Measurements from ENCODE around the gene CNIH1. TPM values are rescaled to one million over a fixed set of nuclear protein-coding genes. Genes with fewer than 3 reads are reported as not detected.
"Not testable (repeated sequence)": the region's sequence is repeated elsewhere in the genome, so short reads cannot be mapped to it uniquely, and the experiment has no call there.

CNIH1 gene
- total RNA-seq, 1 experiment from 2014 or later: 114 TPM

GRCh38 chr14:54465654-54466053, 24.5 kb upstream of the CNIH1 start:
- BruUV-seq (replicated peaks): no TSS peak

GRCh38 chr14:54462048-54462447, 20.9 kb upstream of the CNIH1 start:
- H3K9me2 ChIP-seq (ENCODE audit: insufficient read depth): no peaks in the 10 kb centered on the region
- BruUV-seq (replicated peaks): no TSS peak
- H3K4me1 ChIP-seq (replicated peaks; ENCODE audit: insufficient read depth): no peaks in the 10 kb centered on the region
- H3K27ac ChIP-seq: no peak overlapping the region
- intact Hi-C loops (cut with micrococcal nuclease; ENCODE audit: unreplicated experiment): no loop called here
- no peaks in the 10 kb centered on the region for H3F3A ChIP-seq (ENCODE audit: insufficient read depth, low read depth)
- DNase-seq: no peak
- no peak overlapping the region for H3K4me3 ChIP-seq
- peaks cover 9% of the 10 kb centered on the region; the same call in 1 of the 2 replicates for H3K9me3 ChIP-seq (ENCODE audit: insufficient read depth, low read depth)
- H2AFZ ChIP-seq: no peak overlapping the region
- H3K36me3 ChIP-seq (ENCODE audit: low read depth): no peaks in the 10 kb centered on the region
- no peaks in the 10 kb centered on the region for H4K20me1 ChIP-seq (ENCODE audit: insufficient read depth)
- no peaks in the 10 kb centered on the region for H3K27me3 ChIP-seq (ENCODE audit: insufficient read depth, low read depth)
- TF ChIP-seq, protein P1, sequence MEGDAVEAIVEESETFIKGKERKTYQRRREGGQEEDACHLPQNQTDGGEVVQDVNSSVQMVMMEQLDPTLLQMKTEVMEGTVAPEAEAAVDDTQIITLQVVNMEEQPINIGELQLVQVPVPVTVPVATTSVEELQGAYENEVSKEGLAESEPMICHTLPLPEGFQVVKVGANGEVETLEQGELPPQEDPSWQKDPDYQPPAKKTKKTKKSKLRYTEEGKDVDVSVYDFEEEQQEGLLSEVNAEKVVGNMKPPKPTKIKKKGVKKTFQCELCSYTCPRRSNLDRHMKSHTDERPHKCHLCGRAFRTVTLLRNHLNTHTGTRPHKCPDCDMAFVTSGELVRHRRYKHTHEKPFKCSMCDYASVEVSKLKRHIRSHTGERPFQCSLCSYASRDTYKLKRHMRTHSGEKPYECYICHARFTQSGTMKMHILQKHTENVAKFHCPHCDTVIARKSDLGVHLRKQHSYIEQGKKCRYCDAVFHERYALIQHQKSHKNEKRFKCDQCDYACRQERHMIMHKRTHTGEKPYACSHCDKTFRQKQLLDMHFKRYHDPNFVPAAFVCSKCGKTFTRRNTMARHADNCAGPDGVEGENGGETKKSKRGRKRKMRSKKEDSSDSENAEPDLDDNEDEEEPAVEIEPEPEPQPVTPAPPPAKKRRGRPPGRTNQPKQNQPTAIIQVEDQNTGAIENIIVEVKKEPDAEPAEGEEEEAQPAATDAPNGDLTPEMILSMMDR (conservative IDR thresholded peaks at IDR 0.05): no peak
- TF ChIP-seq EZH2 (IDR thresholded peaks at IDR 0.05; ENCODE audit: low read depth): no peak
- no peaks in the 10 kb centered on the region for H3K79me2 ChIP-seq (ENCODE audit: low read depth)
- H3K4me2 ChIP-seq: no peak overlapping the region
- ChIA-PET CTCF (interaction anchor here (0.6 kb wide), 1 partner anchor 1942 kb away, joined by 5 read pairs; no protein-coding TSS in a partner anchor), POLR2A (ENCODE audit: unreplicated experiment) (no interaction called here)

More at GRCh38 chr14:54465654-54466053, 24.5 kb upstream of the CNIH1 start:
- H3K4me3 ChIP-seq: no peak overlapping the region
- POLR2A ChIA-PET (ENCODE audit: unreplicated experiment): no interaction called here
- intact Hi-C loops (cut with micrococcal nuclease; ENCODE audit: unreplicated experiment): no loop called here
- no peaks in the 10 kb centered on the region for H3F3A ChIP-seq (ENCODE audit: insufficient read depth, low read depth)
- H3K36me3 ChIP-seq (ENCODE audit: low read depth): no peaks in the 10 kb centered on the region
- H3K27ac ChIP-seq: no peak overlapping the region
- no peaks in the 10 kb centered on the region for H3K79me2 ChIP-seq (ENCODE audit: low read depth)
- TF ChIP-seq, protein P1 (conservative IDR thresholded peaks at IDR 0.05): no peak
- TF ChIP-seq EZH2 (IDR thresholded peaks at IDR 0.05; ENCODE audit: low read depth): no peak
- 0 out of 2 replicates have a peak, but pooled peaks cover 5% of the 10 kb centered on the region for H3K9me3 ChIP-seq (ENCODE audit: insufficient read depth, low read depth)
- no peaks in the 10 kb centered on the region for H3K4me1 ChIP-seq (replicated peaks; ENCODE audit: insufficient read depth)
- H3K4me2 ChIP-seq: no peak overlapping the region
- no peaks in the 10 kb centered on the region for H3K9me2 ChIP-seq (ENCODE audit: insufficient read depth)
- no peaks in the 10 kb centered on the region for H4K20me1 ChIP-seq (ENCODE audit: insufficient read depth)
- H2AFZ ChIP-seq: no peak overlapping the region
- DNase-seq: no peak
- H3K27me3 ChIP-seq (ENCODE audit: insufficient read depth, low read depth): no peaks in the 10 kb centered on the region
- CTCF ChIA-PET: no interaction called here

DNA sequence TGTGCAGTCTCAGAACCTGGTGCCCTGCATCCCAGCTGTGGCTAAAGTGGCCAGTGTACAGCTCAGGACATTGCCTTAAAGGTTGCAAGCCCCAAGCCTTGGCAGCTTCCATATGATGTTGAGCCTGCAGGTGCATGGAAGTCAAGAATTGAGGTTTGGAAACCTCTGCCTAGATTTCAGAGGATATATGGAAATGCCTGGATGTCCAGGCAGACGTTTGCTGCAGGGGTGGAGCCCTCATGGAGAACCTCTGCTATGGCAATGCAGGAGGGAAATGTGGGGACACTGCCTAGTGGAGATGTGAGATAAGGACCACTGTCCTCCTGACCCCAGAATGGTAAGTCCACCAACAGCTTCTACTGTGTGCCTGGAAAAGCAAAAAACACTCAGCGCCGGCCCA, 17.9 kb upstream of the CNIH1 start:
- BruUV-seq (replicated peaks): no TSS peak
- no peaks in the 10 kb centered on the region for H3K79me2 ChIP-seq (ENCODE audit: low read depth)
- no peaks in the 10 kb centered on the region for H3K9me2 ChIP-seq (ENCODE audit: insufficient read depth)
- no peaks in the 10 kb centered on the region for H3K36me3 ChIP-seq (ENCODE audit: low read depth)
- no peak overlapping the region for H3K27ac ChIP-seq
- DNase-seq: no peak
- no peaks in the 10 kb centered on the region for H4K20me1 ChIP-seq (ENCODE audit: insufficient read depth)
- H3K4me3 ChIP-seq: no peak overlapping the region
- CTCF ChIA-PET: no interaction called here
- no peaks in the 10 kb centered on the region for H3F3A ChIP-seq (ENCODE audit: insufficient read depth, low read depth)
- TF ChIP-seq, protein P1 (conservative IDR thresholded peaks at IDR 0.05): no peak
- TF ChIP-seq EZH2 (IDR thresholded peaks at IDR 0.05; ENCODE audit: low read depth): no peak
- peaks cover 9% of the 10 kb centered on the region; the same call in 1 of the 2 replicates for H3K9me3 ChIP-seq (ENCODE audit: insufficient read depth, low read depth)
- H3K4me1 ChIP-seq (replicated peaks; ENCODE audit: insufficient read depth): no peaks in the 10 kb centered on the region
- H2AFZ ChIP-seq: no peak overlapping the region
- H3K27me3 ChIP-seq (ENCODE audit: insufficient read depth, low read depth): no peaks in the 10 kb centered on the region
- intact Hi-C loops (cut with micrococcal nuclease; ENCODE audit: unreplicated experiment): no loop called here
- H3K4me2 ChIP-seq: no peak overlapping the region
- POLR2A ChIA-PET (ENCODE audit: unreplicated experiment): no interaction called here

- H3K27ac ChIP-seq; H3K36me3 ChIP-seq (ENCODE audit: low read depth); H4K20me1 ChIP-seq (ENCODE audit: insufficient read depth); H3K4me3 ChIP-seq; DNase-seq; H3K79me2 ChIP-seq (ENCODE audit: low read depth); H3K9me2 ChIP-seq (ENCODE audit: insufficient read depth); intact Hi-C loops (cut with micrococcal nuclease; ENCODE audit: unreplicated experiment); H3K4me2 ChIP-seq; POLR2A ChIA-PET (ENCODE audit: unreplicated experiment); H3F3A ChIP-seq (ENCODE audit: insufficient read depth, low read depth); CTCF ChIA-PET; H3K27me3 ChIP-seq (ENCODE audit: insufficient read depth, low read depth); H3K4me1 ChIP-seq (replicated peaks; ENCODE audit: insufficient read depth); H3K9me3 ChIP-seq (ENCODE audit: insufficient read depth, low read depth); H2AFZ ChIP-seq; BruUV-seq (replicated peaks): not testable (repeated sequence)
Measured at GRCh38 chr14:54458536-54458935, 17.4 kb upstream of the CNIH1 start.
